SK-N-SH (cell line): Measurements from ENCODE around the gene ZC3H8. TPM values are rescaled to one million over a fixed set of nuclear protein-coding genes. Genes with fewer than 3 reads are reported as not detected.

Experiments
- CTCF ChIA-PET: fragments of 300-600, 350-600 bp; formaldehyde crosslinking; extraction: SDS; loops from one replicate; lab custom pipeline; 2021; lab: Yijun Ruan, JAX
- POLR2A ChIA-PET: fragments of 350-600 bp; sonication (Branson Sonifier 250); formaldehyde crosslinking; extraction: SDS; loops from one replicate; lab custom pipeline; 2020; ENCODE audit warnings: antibody characterized with exemption, inconsistent platforms; lab: Yijun Ruan, JAX
- DNase-seq: peaks from one replicate; pipeline ENCODE4 v3.0.0; 2012
- H2AFZ ChIP-seq: fragments of 200-600 bp; sonication (generic); 2 replicates; pipeline ENCODE4 v1.8.1; 2016; ENCODE audit warnings: antibody characterized with exemption, mild to moderate bottlenecking, low read depth
- H3F3A ChIP-seq: fragments of 200-600 bp; sonication (generic); replicated peaks from 2 replicates; pipeline ENCODE3; 2016; ENCODE audit warnings: antibody characterized with exemption, mild to moderate bottlenecking; ENCODE audit not compliant: insufficient read depth
- H3K27ac ChIP-seq, 2 experiments: fragments of 200-500 bp in 1 of 2; fragments of 200-600 bp in 1 of 2; sonication (Bioruptor generic) in 1 of 2; sonication (generic), shearing (Covaris generic) in 1 of 2; 2 replicates each; pipeline versions ENCODE4 v1.5.1 to v1.6.1; 2014 to 2016; ENCODE audit warnings: low read depth in 2 of 2, inconsistent platforms in 1 of 2, low read length in 1 of 2, mild to moderate bottlenecking in 1 of 2, mixed read lengths in 1 of 2
- H3K27me3 ChIP-seq: fragments of 200-600 bp; sonication (generic), shearing (Covaris generic); 2 replicates; pipeline ENCODE4 v1.6.1; 2016; ENCODE audit warnings: mixed run types; ENCODE audit not compliant: insufficient read depth
- H3K36me3 ChIP-seq, 2 experiments: fragments of 200-500 bp in 1 of 2; fragments of 200-600 bp in 1 of 2; sonication (Bioruptor generic) in 1 of 2; sonication (generic) in 1 of 2; replicated peaks in 1 of 2; 2 replicates each; pipeline versions ENCODE3 to v1.5.1; 2014 to 2016; ENCODE audit warnings: low read length in 1 of 2, mild to moderate bottlenecking in 1 of 2; ENCODE audit not compliant: insufficient read depth in 2 of 2, control insufficient read depth in 1 of 2
- H3K4me1 ChIP-seq, 2 experiments: fragments of 200-500 bp in 1 of 2; fragments of 200-600 bp in 1 of 2; sonication (Bioruptor generic) in 1 of 2; sonication (generic), shearing (Covaris generic) in 1 of 2; 2 replicates each; pipeline versions ENCODE4 v1.5.1 to v1.6.1; 2014 to 2016; ENCODE audit warnings: low read depth in 1 of 2, low read length in 1 of 2, mixed run types in 1 of 2; ENCODE audit not compliant: insufficient read depth in 2 of 2, control insufficient read depth in 1 of 2
- H3K4me2 ChIP-seq: fragments of 200-600 bp; sonication (generic), shearing (Covaris generic); 2 replicates; pipeline ENCODE4 v1.6.1; 2017; ENCODE audit warnings: mixed run types
- H3K4me3 ChIP-seq, 2 experiments: fragments of 200-500 bp in 1 of 2; fragments of 200-600 bp in 1 of 2; sonication (Bioruptor generic) in 1 of 2; sonication (generic), shearing (Covaris generic) in 1 of 2; 2 replicates each; pipeline versions ENCODE4 v1.5.1 to v1.8.1; 2014 to 2016; ENCODE audit warnings: low read depth in 2 of 2, inconsistent platforms in 1 of 2, low read length in 1 of 2, mild to moderate bottlenecking in 1 of 2, mixed read lengths in 1 of 2, moderate library complexity in 1 of 2
- H3K79me2 ChIP-seq: fragments of 200-600 bp; sonication (generic); 2 replicates; pipeline ENCODE4 v1.8.1; 2017; ENCODE audit warnings: mild to moderate bottlenecking; ENCODE audit not compliant: insufficient read depth
- H3K9ac ChIP-seq: fragments of 200-600 bp; sonication (generic); 2 replicates; pipeline ENCODE4 v1.6.1; 2017; ENCODE audit warnings: mixed run types
- H3K9me2 ChIP-seq: fragments of 200-600 bp; sonication (generic); 2 replicates; pipeline ENCODE4 v1.6.1; 2017; ENCODE audit warnings: mixed run types
- H3K9me3 ChIP-seq: fragments of 200-600 bp; sonication (generic); 2 replicates; pipeline ENCODE4 v1.6.1; 2017; ENCODE audit warnings: mixed run types, mild to moderate bottlenecking, moderate library complexity
- H4K20me1 ChIP-seq: fragments of 200-600 bp; sonication (generic); 2 replicates; pipeline ENCODE4 v1.6.1; 2017; ENCODE audit warnings: mild to moderate bottlenecking, mixed run types; ENCODE audit not compliant: insufficient read depth
- CTCF ChIP-seq: fragments of 200-600 bp; sonication (generic); IDR thresholded peaks from 2 replicates; pipeline ENCODE4 v1.6.1; 2017; ENCODE audit warnings: antibody characterized with exemption, mild to moderate bottlenecking, moderate library complexity
- ELF1 ChIP-seq: IDR thresholded peaks from 2 replicates; pipeline ENCODE4 v1.4.0; 2012
- EP300 ChIP-seq, 2 experiments: IDR thresholded peaks; 2 replicates each; pipeline versions ENCODE4 v1.4.0 to v1.6.1; 2012; ENCODE audit warnings: borderline replicate concordance in 1 of 2, low read depth in 1 of 2, low read length in 1 of 2
- EZH2phosphoT487 ChIP-seq: fragments of 200-600 bp; sonication (generic); IDR thresholded peaks from 2 replicates; pipeline ENCODE4 v1.6.1; 2017; ENCODE audit warnings: low read depth, mixed run types, mild to moderate bottlenecking, antibody characterized with exemption, moderate library complexity, borderline replicate concordance
- FOSL2 ChIP-seq: IDR thresholded peaks from 2 replicates; pipeline ENCODE4 v1.4.0; 2012; ENCODE audit warnings: low read depth, mild to moderate bottlenecking, moderate library complexity, borderline replicate concordance
- FOXM1 ChIP-seq: IDR thresholded peaks from 2 replicates; pipeline ENCODE4 v1.4.0; 2012; ENCODE audit warnings: low read depth, mild to moderate bottlenecking
- GABPA ChIP-seq: IDR thresholded peaks from 2 replicates; pipeline ENCODE4 v1.4.0; 2012; ENCODE audit warnings: low read depth, mild to moderate bottlenecking
- GATA2 ChIP-seq: sonication (generic); formaldehyde crosslinking; IDR thresholded peaks from 2 replicates; pipeline ENCODE4 v1.5.0; 2020; ENCODE audit warnings: mild to moderate bottlenecking, missing genetic modification reagents
- JUND ChIP-seq: IDR thresholded peaks from 2 replicates; pipeline ENCODE4 v1.4.0; 2012
- MAX ChIP-seq: IDR thresholded peaks from 2 replicates; pipeline ENCODE4 v1.4.0; 2012; ENCODE audit warnings: low read depth
- MEF2A ChIP-seq: IDR thresholded peaks from 2 replicates; pipeline ENCODE4 v1.4.0; 2012; ENCODE audit warnings: low read depth, borderline replicate concordance
- MXI1 ChIP-seq: IDR thresholded peaks from 2 replicates; pipeline ENCODE4 v1.6.1; 2012; ENCODE audit warnings: mild to moderate bottlenecking, low read depth, low read length, improper control_type of control experiment
- RCOR1 ChIP-seq: fragments of 150-350 bp; IDR thresholded peaks from 2 replicates; pipeline ENCODE4 v1.6.1; 2017; ENCODE audit warnings: antibody characterized with exemption, low read length
- SIN3A ChIP-seq: IDR thresholded peaks from 2 replicates; pipeline ENCODE4 v1.6.1; 2012; ENCODE audit warnings: low read depth, mild to moderate bottlenecking, low read length, moderate library complexity, borderline replicate concordance
- YY1 ChIP-seq: IDR thresholded peaks from 2 replicates; pipeline ENCODE4 v1.4.0; 2012; ENCODE audit warnings: low read depth, mild to moderate bottlenecking
- polyA plus RNA-seq, 3 experiments: library from polyadenylated mRNA; depleted of rRNA; stranded (reverse); fragments of >200 nt; gene quantifications; 2 replicates each; pipeline ENCODE4 v1.2.3, GENCODE V29; 2012
- TF ChIP-seq, protein P1 (sequence below): fragments of 150-350 bp; IDR thresholded peaks from 2 replicates; pipeline ENCODE4 v1.6.1; 2017; ENCODE audit warnings: antibody characterized with exemption, low read length, low read depth, borderline replicate concordance
- TF ChIP-seq, protein P2 (sequence below): IDR thresholded peaks from 2 replicates; pipeline ENCODE4 v1.4.0; 2012; ENCODE audit warnings: low read depth, borderline replicate concordance
- TF ChIP-seq, protein P3 (sequence below): IDR thresholded peaks from 2 replicates; pipeline ENCODE4 v1.4.0; 2012; ENCODE audit warnings: low read depth, borderline replicate concordance

ZC3H8 gene
- polyA plus RNA-seq, 1 of the 3 experiments (the other 2 are of a cell fraction): 3.3 TPM

- Histone ChIP-seq H3K9me3 (no peaks in the 10 kb centered on the region), H3K36me3 (peaks cover 10% of the 10 kb centered on the region in 2 experiments), H3F3A (peaks cover 9% of the 10 kb centered on the region), H3K9ac (no peak overlapping the region), H4K20me1 (no peaks in the 10 kb centered on the region), H2AFZ (no peak overlapping the region), H3K4me1 (peaks cover 0 to 5% of the 10 kb centered on the region in 2 experiments; a peak in 1 of 4 replicates), H3K27me3 (no peaks in the 10 kb centered on the region), H3K27ac (no peak overlapping the region), H3K9me2 (no peaks in the 10 kb centered on the region), H3K79me2 (no peaks in the 10 kb centered on the region; the same call in 1 of the 2 replicates), H3K4me3 (no peak overlapping the region), H3K4me2 (no peak overlapping the region)
- TF ChIP-seq YY1 (no peak), GABPA (no peak), FOSL2 (no peak), GATA2 (no peak), RCOR1 (no peak), ELF1 (no peak), EP300 (IDR thresholded peaks at IDR 0.05; ENCODE audit: borderline replicate concordance in 1 of 2, low read depth in 1 of 2, low read length in 1 of 2) (no peak), MEF2A (no peak), MAX (no peak), FOXM1 (no peak), CTCF (no peak), JUND (no peak), MXI1 (no peak), EZH2phosphoT487 (no peak), SIN3A (no peak)
- TF ChIP-seq, protein P1, sequence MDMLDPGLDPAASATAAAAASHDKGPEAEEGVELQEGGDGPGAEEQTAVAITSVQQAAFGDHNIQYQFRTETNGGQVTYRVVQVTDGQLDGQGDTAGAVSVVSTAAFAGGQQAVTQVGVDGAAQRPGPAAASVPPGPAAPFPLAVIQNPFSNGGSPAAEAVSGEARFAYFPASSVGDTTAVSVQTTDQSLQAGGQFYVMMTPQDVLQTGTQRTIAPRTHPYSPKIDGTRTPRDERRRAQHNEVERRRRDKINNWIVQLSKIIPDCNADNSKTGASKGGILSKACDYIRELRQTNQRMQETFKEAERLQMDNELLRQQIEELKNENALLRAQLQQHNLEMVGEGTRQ: no peak
- TF ChIP-seq, protein P2, sequence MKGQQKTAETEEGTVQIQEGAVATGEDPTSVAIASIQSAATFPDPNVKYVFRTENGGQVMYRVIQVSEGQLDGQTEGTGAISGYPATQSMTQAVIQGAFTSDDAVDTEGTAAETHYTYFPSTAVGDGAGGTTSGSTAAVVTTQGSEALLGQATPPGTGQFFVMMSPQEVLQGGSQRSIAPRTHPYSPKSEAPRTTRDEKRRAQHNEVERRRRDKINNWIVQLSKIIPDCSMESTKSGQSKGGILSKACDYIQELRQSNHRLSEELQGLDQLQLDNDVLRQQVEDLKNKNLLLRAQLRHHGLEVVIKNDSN: no peak
- TF ChIP-seq, protein P3, sequence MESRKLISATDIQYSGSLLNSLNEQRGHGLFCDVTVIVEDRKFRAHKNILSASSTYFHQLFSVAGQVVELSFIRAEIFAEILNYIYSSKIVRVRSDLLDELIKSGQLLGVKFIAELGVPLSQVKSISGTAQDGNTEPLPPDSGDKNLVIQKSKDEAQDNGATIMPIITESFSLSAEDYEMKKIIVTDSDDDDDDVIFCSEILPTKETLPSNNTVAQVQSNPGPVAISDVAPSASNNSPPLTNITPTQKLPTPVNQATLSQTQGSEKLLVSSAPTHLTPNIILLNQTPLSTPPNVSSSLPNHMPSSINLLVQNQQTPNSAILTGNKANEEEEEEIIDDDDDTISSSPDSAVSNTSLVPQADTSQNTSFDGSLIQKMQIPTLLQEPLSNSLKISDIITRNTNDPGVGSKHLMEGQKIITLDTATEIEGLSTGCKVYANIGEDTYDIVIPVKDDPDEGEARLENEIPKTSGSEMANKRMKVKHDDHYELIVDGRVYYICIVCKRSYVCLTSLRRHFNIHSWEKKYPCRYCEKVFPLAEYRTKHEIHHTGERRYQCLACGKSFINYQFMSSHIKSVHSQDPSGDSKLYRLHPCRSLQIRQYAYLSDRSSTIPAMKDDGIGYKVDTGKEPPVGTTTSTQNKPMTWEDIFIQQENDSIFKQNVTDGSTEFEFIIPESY: no peak
- CTCF ChIA-PET: no interaction called here
- POLR2A ChIA-PET: no interaction called here
- no peak for DNase-seq
Observed at GRCh38 chr2:112301973-112302372, 47.1 kb upstream of the ZC3H8 start.
